GM12878 (cell line): Measurements from ENCODE around the gene HNRNPA1. TPM values are rescaled to one million over a fixed set of nuclear protein-coding genes. Genes with fewer than 3 reads are reported as not detected.

ENCODE experiments used
- BCL3 ChIP-seq: IDR thresholded peaks from 2 replicates; pipeline ENCODE4 v1.6.1; 2011; ENCODE audit warnings: borderline replicate concordance, low read depth, mild to moderate bottlenecking, moderate library complexity, low read length; ENCODE audit not compliant: insufficient read depth, poor library complexity, severe bottlenecking
- FOXK2 ChIP-seq: fragments of 450-650 bp; IDR thresholded peaks from 2 replicates; pipeline ENCODE4 v1.6.1; 2017; ENCODE audit warnings: mild to moderate bottlenecking, moderate library complexity
- HCFC1 ChIP-seq: fragments of 150-350 bp; IDR thresholded peaks from 2 replicates; pipeline ENCODE4 v1.6.1; 2014; ENCODE audit warnings: low read length
- IKZF2 ChIP-seq, 2 experiments: fragments of 450-650 bp; IDR thresholded peaks; 2 replicates each; pipeline ENCODE4 v1.6.1; 2017; ENCODE audit warnings: mild to moderate bottlenecking in 2 of 2, moderate library complexity in 2 of 2
- MYB ChIP-seq: fragments of 150-350 bp; IDR thresholded peaks from 2 replicates; pipeline ENCODE4 v1.6.1; 2014; ENCODE audit warnings: mild to moderate bottlenecking, low read depth, low read length, borderline replicate concordance
- PAX5 ChIP-seq: IDR thresholded peaks from 2 replicates; pipeline ENCODE4 v1.6.1; 2011; ENCODE audit warnings: low read depth, low read length, borderline replicate concordance
- REST ChIP-seq: IDR thresholded peaks from 2 replicates; pipeline ENCODE4 v1.6.1; 2012; ENCODE audit warnings: mild to moderate bottlenecking, low read depth, low read length
- STAT1 ChIP-seq: fragments of 450-650 bp; conservative IDR thresholded peaks from 2 replicates; pipeline ENCODE4 v1.6.1; 2014; ENCODE audit warnings: antibody characterized with exemption, mild to moderate bottlenecking
- TCF12 ChIP-seq: IDR thresholded peaks from 2 replicates; pipeline ENCODE4 v1.6.1; 2011; ENCODE audit warnings: low read depth, mild to moderate bottlenecking, low read length
- TCF7 ChIP-seq: IDR thresholded peaks from 2 replicates; pipeline ENCODE4 v1.6.1; 2014; ENCODE audit warnings: antibody characterized with exemption, borderline replicate concordance
- ZNF622 ChIP-seq: fragments of 450-650 bp; IDR thresholded peaks from 2 replicates; pipeline ENCODE4 v1.6.1; 2017; ENCODE audit warnings: mild to moderate bottlenecking, inconsistent platforms
- ZZZ3 ChIP-seq: IDR thresholded peaks from 2 replicates; pipeline ENCODE4 v1.6.1; 2011; ENCODE audit warnings: low read depth; ENCODE audit not compliant: control insufficient read depth, insufficient read length
- polyA plus RNA-seq, 11 experiments: library from polyadenylated mRNA; depleted of rRNA in 4 of 11; unstranded in 6 of 11; stranded (reverse) in 5 of 11; fragments of >200 nt; fragmentation: Nextera tagmentation in 4 of 11; fragmentation: Illumina TruSeq in 1 of 11; extraction: Ambion mirVana in 4 of 11; extraction: Trizol in 1 of 11; gene quantifications; 1 replicate in 1 of 11; 2 replicates in 10 of 11; pipeline versions ENCODE4 v1.2.1 to v1.2.3, GENCODE V29; 2011 to 2016; ENCODE audit warnings: inconsistent platforms in 2 of 11, missing spikeins in 2 of 11, low read depth in 1 of 11
- total RNA-seq, 4 experiments: library from RNA; depleted of rRNA in 3 of 4; stranded (reverse); fragments of >200 nt in 3 of 4; fragmentation: Illumina TruSeq in 1 of 4; extraction: Trizol in 1 of 4; gene quantifications; 2 replicates each; pipeline versions ENCODE4 v1.2.1 to v1.2.3, GENCODE V29; 2013 to 2021
- TF ChIP-seq, protein P1 (sequence below): fragments of 450-650 bp; IDR thresholded peaks from 2 replicates; pipeline ENCODE4 v1.6.1; 2017; ENCODE audit warnings: mild to moderate bottlenecking, low read depth, inconsistent platforms; ENCODE audit not compliant: poor library complexity, severe bottlenecking
- TF ChIP-seq, protein P2 (sequence below): IDR thresholded peaks from 2 replicates; pipeline ENCODE4 v1.6.1; 2012; ENCODE audit warnings: improper control_type of control experiment, low read depth, low read length; ENCODE audit not compliant: insufficient replicate concordance
- TF ChIP-seq, protein P3 (sequence below): fragments of 450-650 bp; IDR thresholded peaks from 2 replicates; pipeline ENCODE4 v1.6.1; 2016; ENCODE audit warnings: mild to moderate bottlenecking

Gene HNRNPA1
- total and polyA plus RNA-seq, 10 of the 15 experiments (the other 5 are each of a cell fraction or from before 2014, with no cell fraction given), result 630 to 2,342 (median 1,407) TPM

DNA sequence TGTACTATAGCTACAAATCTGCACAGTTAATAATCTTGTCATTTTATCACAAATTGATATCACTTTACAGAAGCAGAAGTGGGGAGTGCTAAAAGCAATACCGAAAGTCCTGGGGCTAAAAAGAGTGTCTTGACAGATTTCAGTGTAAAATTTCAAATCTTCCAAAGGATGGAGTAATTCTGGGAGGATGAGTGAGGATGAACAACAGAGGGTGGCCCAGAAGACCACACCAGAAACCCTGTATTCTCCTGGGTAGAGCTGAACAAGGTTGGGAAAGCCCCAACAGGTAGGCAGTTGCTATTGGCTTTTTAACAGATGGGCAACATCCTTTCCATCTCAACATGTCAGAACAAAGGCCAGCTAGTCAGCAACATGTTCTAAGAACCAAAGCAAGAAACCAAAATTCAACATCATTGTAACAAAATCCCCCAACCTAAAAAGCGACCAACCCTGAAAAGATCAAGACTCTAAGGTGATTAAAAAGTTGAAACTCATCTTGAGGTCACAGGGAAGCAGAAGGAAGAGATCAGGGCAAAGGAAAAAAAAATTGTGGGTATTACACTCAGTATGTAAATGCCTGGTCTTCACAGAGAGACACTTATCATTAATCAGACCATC, 39.4 kb upstream of the HNRNPA1 start (continued):
- TF ChIP-seq MYB, result no peak
- peak; percentile 80 to 85; a peak in 2 of 4 replicates for TF ChIP-seq IKZF2 (IDR thresholded peaks at IDR 0.05)
- TF ChIP-seq PAX5, result 0 out of 2 replicates have a peak, but pooled peaks have one; percentile 16
- no peak for TF ChIP-seq ZNF622
- no peak for TF ChIP-seq HCFC1
- no peak for TF ChIP-seq REST
- TF ChIP-seq, protein P1, sequence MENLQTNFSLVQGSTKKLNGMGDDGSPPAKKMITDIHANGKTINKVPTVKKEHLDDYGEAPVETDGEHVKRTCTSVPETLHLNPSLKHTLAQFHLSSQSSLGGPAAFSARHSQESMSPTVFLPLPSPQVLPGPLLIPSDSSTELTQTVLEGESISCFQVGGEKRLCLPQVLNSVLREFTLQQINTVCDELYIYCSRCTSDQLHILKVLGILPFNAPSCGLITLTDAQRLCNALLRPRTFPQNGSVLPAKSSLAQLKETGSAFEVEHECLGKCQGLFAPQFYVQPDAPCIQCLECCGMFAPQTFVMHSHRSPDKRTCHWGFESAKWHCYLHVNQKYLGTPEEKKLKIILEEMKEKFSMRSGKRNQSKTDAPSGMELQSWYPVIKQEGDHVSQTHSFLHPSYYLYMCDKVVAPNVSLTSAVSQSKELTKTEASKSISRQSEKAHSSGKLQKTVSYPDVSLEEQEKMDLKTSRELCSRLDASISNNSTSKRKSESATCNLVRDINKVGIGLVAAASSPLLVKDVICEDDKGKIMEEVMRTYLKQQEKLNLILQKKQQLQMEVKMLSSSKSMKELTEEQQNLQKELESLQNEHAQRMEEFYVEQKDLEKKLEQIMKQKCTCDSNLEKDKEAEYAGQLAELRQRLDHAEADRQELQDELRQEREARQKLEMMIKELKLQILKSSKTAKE, result no peak
- TF ChIP-seq, protein P2, sequence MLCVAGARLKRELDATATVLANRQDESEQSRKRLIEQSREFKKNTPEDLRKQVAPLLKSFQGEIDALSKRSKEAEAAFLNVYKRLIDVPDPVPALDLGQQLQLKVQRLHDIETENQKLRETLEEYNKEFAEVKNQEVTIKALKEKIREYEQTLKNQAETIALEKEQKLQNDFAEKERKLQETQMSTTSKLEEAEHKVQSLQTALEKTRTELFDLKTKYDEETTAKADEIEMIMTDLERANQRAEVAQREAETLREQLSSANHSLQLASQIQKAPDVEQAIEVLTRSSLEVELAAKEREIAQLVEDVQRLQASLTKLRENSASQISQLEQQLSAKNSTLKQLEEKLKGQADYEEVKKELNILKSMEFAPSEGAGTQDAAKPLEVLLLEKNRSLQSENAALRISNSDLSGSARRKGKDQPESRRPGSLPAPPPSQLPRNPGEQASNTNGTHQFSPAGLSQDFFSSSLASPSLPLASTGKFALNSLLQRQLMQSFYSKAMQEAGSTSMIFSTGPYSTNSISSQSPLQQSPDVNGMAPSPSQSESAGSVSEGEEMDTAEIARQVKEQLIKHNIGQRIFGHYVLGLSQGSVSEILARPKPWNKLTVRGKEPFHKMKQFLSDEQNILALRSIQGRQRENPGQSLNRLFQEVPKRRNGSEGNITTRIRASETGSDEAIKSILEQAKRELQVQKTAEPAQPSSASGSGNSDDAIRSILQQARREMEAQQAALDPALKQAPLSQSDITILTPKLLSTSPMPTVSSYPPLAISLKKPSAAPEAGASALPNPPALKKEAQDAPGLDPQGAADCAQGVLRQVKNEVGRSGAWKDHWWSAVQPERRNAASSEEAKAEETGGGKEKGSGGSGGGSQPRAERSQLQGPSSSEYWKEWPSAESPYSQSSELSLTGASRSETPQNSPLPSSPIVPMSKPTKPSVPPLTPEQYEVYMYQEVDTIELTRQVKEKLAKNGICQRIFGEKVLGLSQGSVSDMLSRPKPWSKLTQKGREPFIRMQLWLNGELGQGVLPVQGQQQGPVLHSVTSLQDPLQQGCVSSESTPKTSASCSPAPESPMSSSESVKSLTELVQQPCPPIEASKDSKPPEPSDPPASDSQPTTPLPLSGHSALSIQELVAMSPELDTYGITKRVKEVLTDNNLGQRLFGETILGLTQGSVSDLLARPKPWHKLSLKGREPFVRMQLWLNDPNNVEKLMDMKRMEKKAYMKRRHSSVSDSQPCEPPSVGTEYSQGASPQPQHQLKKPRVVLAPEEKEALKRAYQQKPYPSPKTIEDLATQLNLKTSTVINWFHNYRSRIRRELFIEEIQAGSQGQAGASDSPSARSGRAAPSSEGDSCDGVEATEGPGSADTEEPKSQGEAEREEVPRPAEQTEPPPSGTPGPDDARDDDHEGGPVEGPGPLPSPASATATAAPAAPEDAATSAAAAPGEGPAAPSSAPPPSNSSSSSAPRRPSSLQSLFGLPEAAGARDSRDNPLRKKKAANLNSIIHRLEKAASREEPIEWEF, result no peak
- TF ChIP-seq, protein P3, sequence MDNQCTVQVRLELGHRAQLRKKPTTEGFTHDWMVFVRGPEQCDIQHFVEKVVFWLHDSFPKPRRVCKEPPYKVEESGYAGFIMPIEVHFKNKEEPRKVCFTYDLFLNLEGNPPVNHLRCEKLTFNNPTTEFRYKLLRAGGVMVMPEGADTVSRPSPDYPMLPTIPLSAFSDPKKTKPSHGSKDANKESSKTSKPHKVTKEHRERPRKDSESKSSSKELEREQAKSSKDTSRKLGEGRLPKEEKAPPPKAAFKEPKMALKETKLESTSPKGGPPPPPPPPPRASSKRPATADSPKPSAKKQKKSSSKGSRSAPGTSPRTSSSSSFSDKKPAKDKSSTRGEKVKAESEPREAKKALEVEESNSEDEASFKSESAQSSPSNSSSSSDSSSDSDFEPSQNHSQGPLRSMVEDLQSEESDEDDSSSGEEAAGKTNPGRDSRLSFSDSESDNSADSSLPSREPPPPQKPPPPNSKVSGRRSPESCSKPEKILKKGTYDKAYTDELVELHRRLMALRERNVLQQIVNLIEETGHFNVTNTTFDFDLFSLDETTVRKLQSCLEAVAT, result peak; percentile 20; the same call in 1 of the 2 replicates
- no peak for TF ChIP-seq BCL3
- no peak for TF ChIP-seq TCF7
- no peak for TF ChIP-seq ZZZ3
- no peak for TF ChIP-seq FOXK2
- TF ChIP-seq TCF12, result peak; percentile 45; the same call in 1 of the 2 replicates
- no peak for TF ChIP-seq STAT1
